ENCODE data around the gene PRDM15. TPM values are rescaled to one million over a fixed set of nuclear protein-coding genes. Genes with fewer than 3 reads are reported as not detected.

The PRDM15 gene
- total and polyA plus RNA-seq, 7 donors = 1.2 to 6.9 (median 4.6) TPM

DNA sequence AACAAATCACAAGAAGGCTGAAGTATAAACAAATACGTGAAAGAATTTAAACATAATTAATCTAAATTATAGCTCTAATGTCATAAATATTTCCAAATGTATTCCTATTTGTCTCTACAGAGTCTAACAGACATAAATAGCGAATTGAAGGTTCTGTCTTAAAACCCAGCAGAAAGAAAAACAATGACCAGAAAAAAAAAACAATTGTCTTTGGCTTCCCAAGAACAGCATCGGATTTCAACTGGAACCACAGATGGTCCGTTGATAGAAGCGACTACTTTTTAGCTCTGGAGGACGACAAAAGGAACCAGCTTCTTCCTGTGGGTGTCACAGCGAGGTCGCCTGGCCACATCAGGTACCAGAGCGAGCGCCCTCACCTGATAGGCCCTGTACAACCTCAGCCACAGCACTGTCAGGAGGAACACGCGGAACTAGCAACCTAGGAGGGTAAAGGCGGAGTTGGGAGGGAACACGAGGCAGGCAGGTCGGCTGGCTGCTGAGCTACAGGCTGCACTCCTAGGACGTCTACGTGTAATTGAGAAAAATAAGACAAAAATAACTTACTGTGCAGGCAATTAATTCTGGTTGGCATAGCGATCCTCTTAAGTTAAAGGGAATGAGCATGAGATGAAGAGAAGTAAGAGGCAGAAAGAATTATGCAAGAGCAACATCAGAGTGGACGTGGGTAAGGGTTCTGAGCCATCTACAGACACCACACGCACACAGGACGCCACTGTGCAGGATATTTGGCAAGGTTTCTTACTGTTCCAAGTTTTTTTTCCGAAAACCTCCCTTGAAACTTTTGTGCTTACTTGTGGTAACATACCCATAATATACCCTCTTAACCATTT lies 16.7 kb upstream of the PRDM15 start:
- DNase-seq = peak; percentile 52
- TF ChIP-seq, protein P1, sequence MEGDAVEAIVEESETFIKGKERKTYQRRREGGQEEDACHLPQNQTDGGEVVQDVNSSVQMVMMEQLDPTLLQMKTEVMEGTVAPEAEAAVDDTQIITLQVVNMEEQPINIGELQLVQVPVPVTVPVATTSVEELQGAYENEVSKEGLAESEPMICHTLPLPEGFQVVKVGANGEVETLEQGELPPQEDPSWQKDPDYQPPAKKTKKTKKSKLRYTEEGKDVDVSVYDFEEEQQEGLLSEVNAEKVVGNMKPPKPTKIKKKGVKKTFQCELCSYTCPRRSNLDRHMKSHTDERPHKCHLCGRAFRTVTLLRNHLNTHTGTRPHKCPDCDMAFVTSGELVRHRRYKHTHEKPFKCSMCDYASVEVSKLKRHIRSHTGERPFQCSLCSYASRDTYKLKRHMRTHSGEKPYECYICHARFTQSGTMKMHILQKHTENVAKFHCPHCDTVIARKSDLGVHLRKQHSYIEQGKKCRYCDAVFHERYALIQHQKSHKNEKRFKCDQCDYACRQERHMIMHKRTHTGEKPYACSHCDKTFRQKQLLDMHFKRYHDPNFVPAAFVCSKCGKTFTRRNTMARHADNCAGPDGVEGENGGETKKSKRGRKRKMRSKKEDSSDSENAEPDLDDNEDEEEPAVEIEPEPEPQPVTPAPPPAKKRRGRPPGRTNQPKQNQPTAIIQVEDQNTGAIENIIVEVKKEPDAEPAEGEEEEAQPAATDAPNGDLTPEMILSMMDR (IDR thresholded peaks at IDR 0.05) = no peak
- TF ChIP-seq POLR2A (IDR thresholded peaks at IDR 0.05) = no peak
- TF ChIP-seq EP300 (IDR thresholded peaks at IDR 0.05) = no peak
- no peak for TF ChIP-seq POLR2AphosphoS5 (IDR thresholded peaks at IDR 0.05)
- Histone ChIP-seq H3K27me3 (no peaks in the 10 kb centered on the region), H3K9me3 (no peaks in the 10 kb centered on the region), H3K27ac (no peak overlapping the region), H3K36me3 (peaks cover 0 to 65% (median 18%) of the 10 kb centered on the region in 4 donors), H3K4me1 (peaks cover 0 to 7% (median 3%) of the 10 kb centered on the region in 4 donors), H3K4me3 (no peak overlapping the region)
- WGBS, 2 donors = 56 to 86% methylated on average over 22 of the region's 22 CpGs
- intact Hi-C loops (cut with DNase I) = no loop called here

- H3K36me3 ChIP-seq = peaks cover 0 to 57% (median 17%) of the 10 kb centered on the region in 4 donors
- peaks cover 0 to 7% (median 3%) of the 10 kb centered on the region in 4 donors for H3K4me1 ChIP-seq
- H3K9me3 ChIP-seq = no peaks in the 10 kb centered on the region
- DNase-seq = peak; percentile 40
- no peaks in the 10 kb centered on the region for H3K27me3 ChIP-seq
- 80 to 87% methylated on average over 13 of the region's 13 CpGs for WGBS, 2 donors
- intact Hi-C loops (cut with DNase I) = no loop called here
- no peak overlapping the region for H3K4me3 ChIP-seq
- H3K27ac ChIP-seq = no peak overlapping the region
- TF ChIP-seq, protein P1 (IDR thresholded peaks at IDR 0.05) = no peak
- TF ChIP-seq EP300 (IDR thresholded peaks at IDR 0.05) (no peak), POLR2AphosphoS5 (IDR thresholded peaks at IDR 0.05) (no peak), POLR2A (IDR thresholded peaks at IDR 0.05) (no peak)
Measured at GRCh38 chr21:41894922-41895557, 15.9 kb upstream of the PRDM15 start.

DNA sequence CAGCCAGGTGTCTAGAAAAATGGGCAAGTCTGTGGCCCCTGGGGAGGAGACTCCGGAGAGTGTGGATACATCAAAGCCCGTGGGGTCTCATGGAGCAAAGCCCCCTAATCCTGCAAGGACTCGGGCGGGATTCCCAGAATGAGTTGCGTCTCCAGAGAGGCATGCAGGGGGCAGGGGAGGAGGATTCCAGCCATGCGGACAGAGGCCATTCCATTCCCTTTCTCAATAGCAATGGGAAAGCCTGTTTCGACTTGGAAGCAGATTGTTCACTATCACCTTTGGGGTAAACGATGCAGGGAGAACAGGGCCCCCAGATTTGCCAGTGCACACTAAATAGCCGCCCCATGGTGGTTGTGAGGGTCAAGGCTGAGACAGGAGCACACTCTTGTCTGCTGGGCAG lies 15.4 kb upstream of the PRDM15 start:
- peak; percentile 28 for DNase-seq
- Histone ChIP-seq H3K27me3 (no peaks in the 10 kb centered on the region), H3K9me3 (no peaks in the 10 kb centered on the region), H3K4me3 (no peak overlapping the region), H3K36me3 (peaks cover 0 to 51% (median 13%) of the 10 kb centered on the region in 4 donors), H3K27ac (no peak overlapping the region), H3K4me1 (peaks cover 0 to 7% (median 3%) of the 10 kb centered on the region in 4 donors)
- 95% methylated on average over 9 of the region's 9 CpGs for WGBS, 2 donors
- intact Hi-C loops (cut with DNase I) = no loop called here
- TF ChIP-seq POLR2AphosphoS5 (IDR thresholded peaks at IDR 0.05) (no peak), EP300 (IDR thresholded peaks at IDR 0.05) (no peak)

DNA sequence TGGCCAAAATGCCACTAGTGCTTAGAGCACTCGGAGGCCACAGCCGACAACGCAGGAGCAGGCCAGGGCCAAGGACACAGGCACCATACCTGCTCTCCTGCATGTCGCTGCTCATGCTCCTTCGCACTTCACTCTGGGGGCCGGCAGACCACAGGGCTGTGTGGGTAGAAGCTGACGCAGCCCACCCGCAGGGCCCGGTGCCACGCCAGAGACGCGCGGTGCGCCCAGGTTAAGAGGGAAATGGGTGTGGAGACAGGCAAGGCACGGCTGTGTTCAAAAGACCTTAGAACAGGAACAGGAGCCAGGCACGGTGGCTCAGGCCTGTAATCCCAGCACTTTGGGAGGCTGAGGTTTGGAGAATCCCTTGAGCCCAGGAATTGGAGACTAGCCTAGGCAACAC lies 13.6 kb upstream of the PRDM15 start:
- DNase-seq = peak; percentile 57
- intact Hi-C loops (cut with DNase I) = no loop called here
- no peak overlapping the region for H3K27ac ChIP-seq
- no peak overlapping the region for H3K4me3 ChIP-seq
- TF ChIP-seq EP300 (IDR thresholded peaks at IDR 0.05) (no peak), POLR2AphosphoS5 (IDR thresholded peaks at IDR 0.05) (no peak), POLR2A (IDR thresholded peaks at IDR 0.05) (no peak)
- TF ChIP-seq, protein P1 (IDR thresholded peaks at IDR 0.05) = no peak
- H3K9me3 ChIP-seq = no peaks in the 10 kb centered on the region
- 96% methylated on average over 16 of the region's 16 CpGs for WGBS, 2 donors
- no peaks in the 10 kb centered on the region for H3K27me3 ChIP-seq
- H3K4me1 ChIP-seq = peaks cover 0 to 7% (median 3%) of the 10 kb centered on the region in 4 donors
- peaks cover 0 to 48% (median 5%) of the 10 kb centered on the region in 4 donors for H3K36me3 ChIP-seq

- intact Hi-C loops (cut with DNase I) = no loop called here
- Histone ChIP-seq H3K36me3 (peaks cover 0 to 51% (median 5%) of the 10 kb centered on the region in 4 donors), H3K4me1 (peaks cover 0 to 4% (median 0%) of the 10 kb centered on the region in 4 donors), H3K27ac (no peak overlapping the region), H3K27me3 (no peaks in the 10 kb centered on the region), H3K4me3 (no peak overlapping the region), H3K9me3 (no peaks in the 10 kb centered on the region)
- 76 to 85% methylated on average over 5 of the region's 5 CpGs for WGBS, 2 donors
- TF ChIP-seq POLR2AphosphoS5 (IDR thresholded peaks at IDR 0.05) = no peak
- TF ChIP-seq EP300 (IDR thresholded peaks at IDR 0.05) = no peak
- TF ChIP-seq POLR2A (IDR thresholded peaks at IDR 0.05) = no peak
- TF ChIP-seq, protein P1 (IDR thresholded peaks at IDR 0.05) = no peak
- DNase-seq = no peak
Measured at GRCh38 chr21:41891132-41891531, 12.0 kb upstream of the PRDM15 start.
